Colon (tissue), 2 donors: ENCODE data around the gene XPO6.
"Not testable (repeated sequence)": the region's sequence is repeated elsewhere in the genome, so short reads cannot be mapped to it uniquely, and the experiment has no call there.

ENCODE experiments used
- FAIRE-seq: peaks from 2 replicates; lab custom pipeline; 2012; peaks lifted over from hg19 to GRCh38; lab: Jason Lieb, UNC
- donor health status: control.
- donor health status: control.

XPO6 gene

DNA sequence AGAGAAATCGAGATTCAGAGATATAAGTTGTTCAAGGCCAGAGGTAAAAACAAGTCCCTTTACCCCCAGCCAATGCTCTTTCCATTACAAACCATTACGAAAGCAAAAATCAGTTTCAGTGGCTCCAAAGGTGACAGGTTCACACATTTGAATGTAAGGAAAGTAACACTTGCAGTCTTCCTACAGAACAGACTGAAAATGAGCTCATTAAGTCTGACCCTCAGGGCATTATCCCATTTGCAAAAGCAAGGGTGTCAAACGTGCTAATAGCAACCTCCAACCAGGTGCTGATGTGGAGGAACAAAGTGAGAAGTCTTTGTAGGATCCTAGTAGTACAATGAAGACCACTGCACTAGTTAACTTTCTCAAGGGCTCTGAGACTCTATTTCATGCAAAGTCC is 65.2 kb downstream of the XPO6 start:
- FAIRE-seq: no peak

DNA sequence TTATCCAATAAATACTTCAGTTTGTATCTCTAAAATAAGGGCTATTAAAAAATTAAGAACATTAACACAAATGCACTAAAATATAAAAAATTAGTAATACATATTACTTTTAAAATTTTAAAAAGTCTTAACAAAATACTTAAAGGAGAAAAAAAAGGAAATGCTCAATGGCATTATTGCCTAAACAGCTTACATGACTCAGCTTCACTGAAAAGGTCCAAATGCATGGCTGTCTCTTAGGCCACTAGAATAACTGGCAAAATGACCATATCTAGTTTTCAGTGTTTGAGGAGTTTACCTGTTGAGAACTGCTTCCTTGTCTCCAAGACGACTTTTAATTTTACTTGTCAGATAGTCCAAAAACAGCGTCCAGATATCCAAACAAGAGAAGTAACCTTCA is 66.0 kb downstream of the XPO6 start:
- FAIRE-seq: no peak

DNA sequence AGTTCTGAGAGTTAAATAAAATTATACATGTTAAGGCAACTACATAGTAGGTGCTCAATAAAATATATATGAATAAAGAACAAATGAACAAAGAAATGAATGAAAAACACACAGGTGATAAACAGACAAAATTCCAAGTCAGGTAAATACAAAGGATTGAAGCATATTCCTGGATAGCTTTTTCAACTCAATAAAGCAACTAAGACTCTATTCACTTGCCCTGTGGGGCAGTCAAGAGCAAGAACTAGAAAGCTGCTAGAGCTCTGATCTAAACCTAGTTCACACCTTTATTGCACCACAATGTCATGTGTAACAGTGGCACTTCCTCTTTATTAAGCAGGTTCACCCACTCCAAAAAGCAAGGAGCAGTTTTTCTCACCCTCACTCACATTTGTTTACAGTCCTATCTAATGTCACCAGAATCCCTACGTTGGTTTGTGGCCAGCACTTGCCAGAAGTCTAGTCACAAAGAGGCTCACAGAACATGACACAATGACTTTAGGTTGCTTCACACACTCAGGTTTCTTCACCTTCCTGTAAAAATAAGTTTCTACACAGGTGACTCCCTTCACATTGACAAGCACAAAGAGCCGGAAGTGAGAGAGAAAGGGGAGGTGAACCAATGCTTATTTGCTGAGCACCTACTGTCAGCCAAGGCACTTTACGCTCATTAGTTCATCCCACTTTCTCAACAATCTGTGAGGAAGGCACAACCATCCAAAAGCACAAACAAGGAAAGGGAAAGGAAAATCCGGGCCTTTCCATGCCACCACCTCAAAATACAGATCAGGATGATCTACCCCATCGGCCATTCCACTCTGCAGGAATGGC is 70.8 kb downstream of the XPO6 start:
- FAIRE-seq: no peak

DNA sequence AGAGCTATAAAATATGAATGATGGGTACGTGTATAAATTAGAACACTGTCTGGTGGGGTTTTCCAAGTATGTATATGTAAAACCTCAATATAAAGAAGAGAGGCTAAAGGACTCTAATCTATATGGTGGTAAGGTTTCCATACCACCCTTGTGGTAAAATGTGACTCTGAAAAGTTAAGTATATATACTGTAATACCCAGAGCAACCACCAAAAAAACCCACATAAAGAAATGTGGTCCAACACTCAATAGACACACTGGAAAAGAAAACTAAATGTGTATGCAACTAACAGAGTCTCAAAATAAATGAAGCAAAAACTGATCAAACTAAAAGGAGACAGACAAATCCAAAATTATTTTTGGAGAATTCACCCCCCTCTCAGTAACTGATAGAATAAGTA is 72.2 kb downstream of the XPO6 start:
- no peak for FAIRE-seq

DNA sequence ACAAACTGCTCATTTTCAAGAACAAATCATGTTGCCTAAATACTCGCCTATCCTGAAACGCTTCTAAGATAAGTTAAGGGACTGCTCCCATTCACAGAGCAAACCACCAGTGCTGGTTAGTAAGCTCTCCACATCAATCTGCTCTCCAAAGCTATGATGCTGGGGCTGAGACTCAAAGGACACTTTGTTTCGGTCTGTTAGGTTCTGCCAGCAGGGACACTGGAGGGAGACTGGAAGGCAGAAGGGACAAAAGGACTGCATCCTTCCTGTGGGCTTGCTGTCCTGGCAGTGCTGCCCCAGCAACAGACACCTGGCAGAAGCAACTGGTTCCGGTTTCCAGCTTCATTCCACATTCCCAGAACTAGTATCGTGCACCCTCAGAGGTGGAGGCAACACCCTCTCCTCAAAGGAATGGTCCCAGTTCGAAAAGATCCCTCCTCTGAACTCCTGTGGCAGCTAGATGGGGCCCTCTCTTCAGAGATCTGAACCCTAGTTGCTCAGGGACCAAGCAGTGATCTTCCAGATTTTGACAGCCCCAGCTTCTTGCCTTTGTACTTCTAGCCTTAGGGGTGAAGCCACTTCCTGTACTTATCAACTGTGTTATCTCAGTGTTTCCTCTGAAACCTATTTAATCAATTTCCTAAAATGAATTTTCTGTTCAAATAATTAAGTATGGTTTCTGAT is 74.9 kb downstream of the XPO6 start:
- no peak for FAIRE-seq

DNA sequence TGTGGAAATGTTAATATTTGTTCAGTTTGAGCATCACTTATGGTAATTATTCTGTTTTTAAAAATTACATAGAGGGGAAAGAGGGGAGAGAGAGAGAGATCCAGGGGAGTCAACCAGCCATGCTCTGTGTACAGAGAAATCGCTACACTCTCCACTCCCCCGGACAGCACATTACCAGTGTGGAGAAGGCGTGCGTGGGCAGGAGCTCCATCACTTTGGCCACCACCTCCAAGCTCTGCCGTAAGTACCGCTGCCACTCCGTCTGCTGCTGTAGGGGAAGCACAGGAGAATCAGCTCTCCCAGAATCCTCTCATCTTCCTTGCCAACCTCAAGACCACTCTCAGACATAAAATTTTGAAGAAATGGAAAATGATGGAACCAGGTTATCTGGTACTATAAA is 78.1 kb downstream of the XPO6 start:
- no peak for FAIRE-seq

DNA sequence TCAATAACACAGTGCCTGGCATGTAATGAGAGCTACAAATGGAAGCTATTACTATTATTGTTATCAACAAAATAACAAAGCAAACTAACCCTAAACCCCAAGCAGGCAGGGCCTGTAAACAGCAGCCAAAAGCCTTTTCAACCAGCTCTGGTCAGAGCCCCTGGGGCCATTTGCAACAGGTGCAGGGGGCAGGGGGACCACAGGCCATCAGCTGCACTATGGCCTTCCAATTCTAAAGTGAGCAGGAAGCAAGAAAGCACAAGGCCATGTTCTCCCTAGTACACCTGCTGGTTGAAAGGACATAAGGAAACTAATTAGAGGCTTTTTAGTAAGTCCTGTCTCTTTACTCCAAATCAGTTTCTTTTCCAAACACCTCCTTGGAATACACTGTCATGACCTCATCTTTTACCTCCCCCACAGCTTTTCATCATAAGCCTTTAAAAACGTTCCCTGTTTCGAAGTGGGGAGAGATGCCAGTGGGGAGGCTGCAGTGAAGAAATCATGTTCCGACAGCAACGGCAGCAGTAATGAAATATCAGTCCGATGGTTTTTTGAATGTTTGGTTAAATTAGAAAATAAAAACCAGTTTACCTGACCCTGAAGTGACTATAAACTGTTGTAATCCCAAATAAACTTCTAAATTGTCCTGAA is 79.9 kb downstream of the XPO6 start:
- no peak for FAIRE-seq

DNA sequence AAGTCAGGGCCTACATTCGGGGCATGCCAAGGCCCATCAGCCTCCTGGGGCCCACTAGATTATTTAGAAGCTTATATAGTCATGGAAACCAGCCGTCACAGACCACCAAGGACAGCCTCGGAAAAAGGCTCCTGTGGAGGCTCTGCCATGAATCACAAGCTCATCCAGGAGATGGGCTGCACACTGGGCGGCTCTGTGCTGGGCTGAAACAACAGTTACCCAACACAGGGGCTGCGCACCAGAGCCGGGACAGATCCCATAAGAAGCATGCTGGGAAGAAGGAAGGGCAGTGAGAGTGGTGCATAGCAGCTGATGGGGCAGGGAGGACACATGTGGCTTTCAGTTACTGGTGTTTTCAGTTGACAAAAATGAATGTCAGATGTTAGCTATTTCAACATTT is 80.6 kb downstream of the XPO6 start:
- no peak for FAIRE-seq

DNA sequence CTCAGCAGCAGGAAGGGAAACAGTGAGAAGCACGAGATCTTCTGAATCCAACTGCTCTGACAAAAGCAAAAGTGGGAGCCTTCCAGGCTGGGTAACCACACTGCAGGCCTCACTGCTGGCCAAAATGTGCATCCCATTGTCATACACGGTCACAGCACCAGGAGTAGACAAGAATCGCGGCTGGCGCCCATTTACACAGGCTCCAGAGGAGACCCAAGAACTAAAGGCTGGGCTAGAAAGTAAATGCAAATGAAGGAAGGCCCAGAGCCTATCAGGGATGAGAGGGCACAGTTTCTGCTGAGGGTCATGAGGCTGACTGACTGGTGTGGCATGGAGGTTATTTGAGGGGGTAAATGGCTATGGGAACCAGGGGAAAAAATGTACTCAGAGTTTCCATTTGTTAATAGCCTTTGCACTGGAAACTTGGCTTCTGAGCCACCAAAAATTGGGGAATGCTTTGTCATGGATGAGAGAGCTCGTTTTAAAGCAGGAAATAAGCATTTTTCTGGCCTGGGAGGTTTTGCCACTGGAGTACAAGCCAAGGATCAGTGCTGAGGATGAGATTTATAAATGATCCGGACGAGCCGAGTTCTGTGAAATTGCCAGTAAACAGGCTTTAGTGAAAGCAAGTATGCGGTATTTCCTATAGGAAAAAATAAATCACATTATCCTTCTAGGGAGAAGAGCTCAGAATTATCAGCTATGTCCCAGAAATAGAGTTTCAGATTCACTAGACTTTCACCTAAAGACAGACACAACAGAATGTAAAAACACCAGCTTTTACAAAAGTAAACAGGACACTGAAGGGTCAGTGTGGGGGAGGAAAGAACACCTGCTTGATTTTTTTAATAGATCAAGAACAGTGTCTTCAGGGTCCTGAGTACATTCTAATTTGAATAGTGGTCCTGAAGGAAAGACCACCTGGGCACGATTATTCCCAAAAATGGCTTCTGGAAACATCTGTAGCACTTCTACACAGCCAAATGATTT is 81.4 kb downstream of the XPO6 start:
- no peak for FAIRE-seq

DNA sequence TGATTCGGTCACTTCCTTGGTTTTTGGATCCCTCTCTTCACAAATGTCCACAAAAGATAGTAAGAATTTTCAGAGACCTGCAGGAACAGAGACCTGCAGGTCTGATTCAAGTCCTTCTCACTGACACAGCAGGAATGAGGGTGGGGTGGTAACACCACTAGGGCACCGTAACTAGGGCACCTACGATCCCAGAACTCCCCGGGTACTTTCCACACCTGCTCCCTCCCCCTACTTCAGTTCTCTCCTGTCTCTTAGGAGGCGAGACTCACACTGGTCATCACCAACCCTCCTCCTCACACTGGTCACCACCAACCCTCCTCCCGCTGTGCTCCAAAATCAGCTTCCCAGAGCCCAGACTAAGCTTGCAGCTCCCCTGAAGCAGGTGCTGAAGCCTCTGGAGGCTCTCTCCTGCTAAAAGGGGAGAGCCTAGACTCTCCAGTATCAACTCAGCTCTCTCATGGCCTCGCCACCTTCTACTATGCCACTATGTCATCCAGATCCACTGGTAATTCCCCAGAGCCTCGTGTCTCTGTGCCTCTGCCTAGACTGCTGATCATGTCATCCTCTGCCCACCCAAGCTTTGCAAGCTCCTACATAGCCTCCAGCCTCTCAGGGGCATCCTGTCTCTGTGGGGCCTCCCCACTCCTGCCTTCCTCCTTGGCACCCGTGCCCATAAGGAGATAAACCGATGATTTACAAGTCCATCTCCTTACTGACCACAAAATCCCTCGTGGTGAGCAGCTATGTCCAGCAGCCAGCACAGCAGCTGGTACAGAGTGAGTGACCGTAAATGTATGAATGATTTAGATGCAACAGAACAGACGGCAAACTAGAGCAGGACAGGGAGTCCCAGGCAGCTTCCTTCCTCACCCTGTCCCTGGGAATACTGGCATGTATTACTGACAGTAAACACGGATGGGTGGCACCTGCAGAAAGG is 84.8 kb downstream of the XPO6 start:
- FAIRE-seq: no peak

DNA sequence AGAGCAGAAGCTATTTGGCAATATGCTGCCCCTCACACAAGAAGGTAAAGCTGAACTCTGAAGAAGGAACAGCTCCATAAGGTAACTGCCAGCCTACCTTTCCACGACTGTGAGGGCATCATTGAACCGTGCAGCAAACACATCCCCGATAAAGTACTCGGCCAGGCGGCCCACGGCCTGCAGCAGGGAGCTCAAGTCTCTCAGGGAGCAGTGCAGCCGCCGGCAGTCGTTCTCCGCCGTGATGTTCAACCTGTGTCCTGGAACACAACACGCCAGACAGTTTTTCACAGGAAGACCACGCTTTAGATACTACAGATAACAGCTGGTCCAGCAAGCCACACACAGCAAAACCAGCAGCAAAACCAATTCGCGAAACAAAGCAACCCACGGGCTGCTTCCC is 86.2 kb downstream of the XPO6 start:
- FAIRE-seq: no peak

DNA sequence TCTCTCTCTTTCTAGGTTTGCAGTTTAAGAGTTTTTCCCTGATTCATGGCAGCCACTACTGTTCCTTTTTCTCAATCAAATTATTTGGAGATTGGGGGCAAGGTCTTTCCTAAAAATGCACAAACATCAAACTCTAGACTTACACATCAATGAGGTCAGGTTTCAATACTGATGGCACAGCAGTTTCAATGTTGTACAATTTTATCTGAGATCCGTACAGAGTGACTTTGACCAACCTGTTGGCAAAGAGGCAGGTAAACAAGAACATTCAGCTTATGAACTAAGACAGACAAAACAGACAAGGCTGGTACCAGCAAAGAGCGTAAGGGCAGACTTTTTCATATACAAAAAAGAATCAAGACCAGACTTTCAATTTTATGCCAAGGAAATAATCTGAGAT is 90.2 kb downstream of the XPO6 start:
- no peak for FAIRE-seq

DNA sequence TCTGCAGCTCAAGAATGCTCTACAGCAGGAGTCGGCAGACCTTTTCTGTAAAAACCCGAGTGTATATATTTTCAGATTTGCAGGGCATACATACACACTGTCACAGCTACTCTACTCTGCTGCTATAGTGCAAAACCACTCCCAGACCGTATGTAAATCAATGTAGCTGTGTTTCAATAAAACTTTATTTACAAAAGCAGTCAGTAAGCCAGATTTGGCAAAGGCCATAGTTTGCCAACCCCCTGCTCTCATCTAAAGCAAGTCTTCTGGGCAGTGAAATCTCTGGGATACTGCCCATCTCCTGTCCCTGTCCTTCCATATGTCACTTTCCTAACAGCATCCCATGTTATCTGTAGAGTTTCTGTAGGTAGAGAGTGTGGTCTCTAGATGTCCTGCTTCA is 91.0 kb downstream of the XPO6 start:
- no peak for FAIRE-seq

DNA sequence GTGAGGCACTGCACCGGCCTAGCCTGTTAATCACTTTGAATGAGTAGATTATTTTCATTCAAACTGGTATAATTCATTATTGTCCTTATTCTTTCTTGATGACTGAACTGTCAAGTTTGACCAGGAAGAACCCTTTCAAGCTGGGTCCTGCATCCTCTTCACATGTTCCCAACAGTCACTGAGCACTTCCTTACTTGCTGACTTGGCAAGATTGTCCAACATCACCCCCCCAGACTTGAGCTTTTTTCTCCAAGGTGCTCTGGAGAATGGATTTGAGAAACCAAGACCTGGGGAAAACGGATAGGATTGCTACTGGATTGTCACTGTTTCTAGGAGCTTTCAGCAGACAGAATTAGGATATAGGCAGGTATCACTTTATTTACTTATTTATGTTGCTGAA is 93.1 kb downstream of the XPO6 start:
- no peak for FAIRE-seq

DNA sequence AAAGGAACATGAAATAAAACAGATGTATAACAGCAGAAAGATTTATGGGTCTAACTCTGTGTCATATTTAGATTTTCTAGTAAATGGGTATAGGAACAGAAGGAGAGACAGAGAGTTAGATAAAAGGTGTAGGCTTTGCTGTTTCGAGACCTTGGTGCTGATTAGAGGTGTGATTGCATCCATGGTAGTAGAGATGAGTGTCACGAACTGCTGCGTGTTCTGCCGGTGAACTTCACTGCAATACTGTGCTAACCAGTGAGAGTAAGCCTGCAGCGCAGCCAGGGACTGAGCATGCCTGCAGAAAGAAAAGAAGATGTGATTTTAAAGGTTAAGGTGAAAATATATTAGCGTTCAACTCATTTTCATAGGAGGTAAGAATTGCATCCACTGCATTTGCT is 94.6 kb downstream of the XPO6 start:
- FAIRE-seq: no peak

DNA sequence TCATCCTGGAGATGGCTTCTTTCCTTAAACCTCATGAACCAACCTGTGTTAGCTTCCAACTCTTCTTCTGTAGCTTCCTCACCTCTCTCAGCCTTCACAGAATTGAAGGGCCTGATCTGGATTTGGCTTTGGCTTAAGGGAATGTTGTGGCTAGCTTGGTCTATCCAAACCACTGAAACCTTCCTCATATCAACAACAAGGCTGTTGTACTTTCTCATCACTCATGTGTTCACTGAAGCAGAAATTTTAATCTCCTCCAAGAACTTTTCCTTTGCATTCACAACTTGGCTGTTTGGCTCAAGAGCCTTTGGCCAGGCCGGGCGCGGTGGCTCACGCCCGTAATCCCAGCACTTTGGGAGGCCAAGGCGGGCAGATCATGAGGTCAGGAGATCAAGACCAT is 95.9 kb downstream of the XPO6 start:
- FAIRE-seq: not testable (repeated sequence)

DNA sequence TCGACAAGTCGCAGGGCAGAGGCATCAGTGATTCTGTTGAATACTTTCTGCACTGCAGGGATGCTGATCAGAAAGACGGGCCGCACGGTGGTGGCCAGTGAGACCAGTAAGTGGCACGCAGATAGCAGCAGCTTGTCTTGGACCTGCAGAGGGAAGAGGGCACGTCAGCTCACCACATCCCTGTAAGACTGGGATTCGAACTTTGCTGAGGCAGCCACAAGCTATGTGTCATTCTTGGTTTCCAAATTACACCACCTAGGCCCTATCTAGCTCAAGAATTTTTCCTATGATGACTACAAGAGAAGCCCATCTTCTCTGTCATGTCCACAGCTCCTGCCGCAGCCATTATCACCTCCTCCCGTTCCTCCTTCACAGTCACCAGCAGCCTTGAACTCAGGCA is 98.9 kb downstream of the XPO6 start:
- FAIRE-seq: no peak

DNA sequence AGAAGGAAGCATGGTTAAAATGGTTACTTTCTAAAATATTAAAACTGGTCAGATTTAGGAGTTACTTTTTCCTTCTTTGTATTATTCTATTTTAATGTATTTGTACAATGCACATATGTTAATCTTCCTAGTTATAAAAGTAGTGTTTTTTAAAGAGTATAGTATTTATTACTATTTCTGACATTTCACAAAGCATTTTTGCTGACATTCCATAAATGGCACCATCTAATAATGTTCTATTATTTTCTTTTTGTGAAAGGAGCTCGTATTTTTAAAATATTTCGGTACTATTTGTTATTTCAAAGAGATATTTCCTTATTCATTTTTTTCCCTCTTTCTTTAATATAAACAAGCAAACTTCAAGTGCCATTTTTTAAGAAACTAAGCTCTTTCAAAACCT is 100.8 kb downstream of the XPO6 start:
- FAIRE-seq: no peak

DNA sequence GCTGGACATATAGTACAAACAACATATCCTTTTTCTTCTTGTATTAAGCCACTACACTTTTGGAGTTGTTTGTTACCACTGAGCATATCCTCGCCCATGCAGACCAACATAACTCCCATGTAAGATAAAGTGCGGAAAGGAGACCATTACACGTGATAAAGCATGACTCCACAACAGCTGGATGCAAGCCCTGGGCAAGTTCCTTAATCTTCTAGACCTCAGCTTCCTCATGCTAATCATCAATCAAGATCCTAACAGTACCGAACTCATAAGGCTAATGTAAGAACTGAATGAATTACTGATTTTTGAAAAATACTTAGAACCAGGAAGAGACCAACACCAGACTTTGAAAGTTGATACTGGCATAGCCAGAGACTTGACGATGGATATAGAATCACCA is 101.3 kb downstream of the XPO6 start:
- no peak for FAIRE-seq

DNA sequence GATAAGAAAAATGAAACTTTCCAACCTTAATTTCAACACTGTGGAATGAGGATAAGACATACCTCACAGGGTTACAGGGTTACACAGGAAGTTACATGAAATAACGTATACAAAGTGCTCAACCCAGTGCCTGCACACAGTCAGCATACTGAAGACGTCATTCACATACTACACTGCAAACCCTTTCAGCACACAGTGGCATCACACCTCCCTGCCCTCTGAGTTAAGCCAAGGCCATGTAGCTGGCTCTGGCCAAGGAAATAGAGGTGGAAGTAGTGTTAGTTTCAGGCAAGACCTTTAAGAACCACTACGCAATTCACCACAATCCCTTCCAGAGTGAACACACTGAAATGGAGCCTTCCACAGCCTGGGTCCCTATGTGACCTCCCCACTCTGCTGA is 101.7 kb downstream of the XPO6 start:
- no peak for FAIRE-seq
